ENCODE results near the gene SYT17.

GRCh38 chr16:19147126-19147525, 20.9 kb upstream of the SYT17 start:
- TF ChIP-seq POLR2AphosphoS5 (IDR thresholded peaks at IDR 0.05; ENCODE audit: borderline replicate concordance, low read depth, low read length) (no peak), EZH2 (IDR thresholded peaks at IDR 0.05) (no peak), FOXP2 (optimal IDR thresholded peaks at IDR 0.05; ENCODE audit: control extremely low read depth, extremely low read length, insufficient read depth) (no peak)

All from SK-N-MC (cell line).